IMR-90 (cell line): ENCODE measurements around the gene FNDC3A. TPM values are rescaled to one million over a fixed set of nuclear protein-coding genes. Genes with fewer than 3 reads are reported as not detected.
"Not testable (repeated sequence)": the region's sequence is repeated elsewhere in the genome, so short reads cannot be mapped to it uniquely, and the experiment has no call there.

Experiments
- ATAC-seq: fragments of 200-7000 bp; cut with Tn5 transposase; 2 replicates; pipeline ENCODE4 v1.9.1; 2020; ENCODE audit warnings: low read depth, mild to moderate bottlenecking, moderate library complexity
- BruUV-seq: library from RNA; stranded (reverse); fragments of 400-500 nt; replicated peaks from 2 replicates; lab custom pipeline; 2021; lab: Mats Ljungman, UMichigan
- CTCF ChIA-PET: fragments of 300-600 bp; formaldehyde crosslinking; extraction: SDS; loops from one replicate; lab custom pipeline; 2021; ENCODE audit warnings: antibody characterized with exemption; lab: Yijun Ruan, JAX
- POLR2A ChIA-PET: fragments of 300-600 bp; sonication (Branson Sonifier 250); formaldehyde crosslinking; loops from one replicate; lab custom pipeline; 2022; ENCODE audit warnings: antibody characterized with exemption; ENCODE audit not compliant: unreplicated experiment; lab: Charles Lee
- DNase-seq: peaks from one replicate; pipeline ENCODE4 v3.0.0; 2013
- H2AFZ ChIP-seq: replicated peaks from 2 replicates; pipeline ENCODE3; 2013; ENCODE audit warnings: low read length, mild to moderate bottlenecking; ENCODE audit not compliant: poor library complexity
- H2AK5ac ChIP-seq: 2 replicates; pipeline ENCODE4 v1.6.1; 2013; ENCODE audit warnings: low read depth, low read length, inconsistent platforms
- H2AK9ac ChIP-seq: replicated peaks from 2 replicates; pipeline ENCODE3; 2013; ENCODE audit warnings: mild to moderate bottlenecking, low read depth, low read length, moderate library complexity; ENCODE audit not compliant: poor library complexity
- H2BK120ac ChIP-seq: 2 replicates; pipeline ENCODE4 v1.6.1; 2013; ENCODE audit warnings: low read depth, low read length, inconsistent platforms
- H2BK15ac ChIP-seq: 3 replicates; pipeline ENCODE4 v1.6.1; 2013; ENCODE audit warnings: low read depth, low read length, inconsistent platforms
- H2BK20ac ChIP-seq: 2 replicates; pipeline ENCODE4 v1.6.1; 2013; ENCODE audit warnings: low read depth, mild to moderate bottlenecking, inconsistent platforms, low read length, moderate library complexity
- H2BK5ac ChIP-seq: 2 replicates; pipeline ENCODE4 v1.6.1; 2013; ENCODE audit warnings: mild to moderate bottlenecking, low read depth, low read length, inconsistent platforms; ENCODE audit not compliant: poor library complexity, severe bottlenecking
- H3K14ac ChIP-seq: replicated peaks from 2 replicates; pipeline ENCODE4 v1.6.1; 2013; ENCODE audit warnings: low read depth, low read length, inconsistent platforms
- H3K18ac ChIP-seq: 2 replicates; pipeline ENCODE4 v1.6.1; 2013; ENCODE audit warnings: low read depth, low read length, control low read depth
- H3K23ac ChIP-seq: 2 replicates; pipeline ENCODE4 v1.6.1; 2013; ENCODE audit warnings: low read depth, low read length, inconsistent platforms
- H3K27ac ChIP-seq: 2 replicates; pipeline ENCODE4 v1.5.1; 2013; ENCODE audit warnings: mild to moderate bottlenecking, control low read depth, low read length; ENCODE audit not compliant: insufficient read depth
- H3K27me3 ChIP-seq: 2 replicates; pipeline ENCODE4 v1.6.1; 2013; ENCODE audit warnings: low read length; ENCODE audit not compliant: control insufficient read depth, insufficient read depth
- H3K36me3 ChIP-seq: 2 replicates; pipeline ENCODE4 v1.6.1; 2013; ENCODE audit warnings: low read length, mixed read lengths; ENCODE audit not compliant: control insufficient read depth, insufficient read depth
- H3K4ac ChIP-seq: 2 replicates; pipeline ENCODE4 v1.6.1; 2013; ENCODE audit warnings: low read depth, low read length, inconsistent platforms
- H3K4me1 ChIP-seq: 2 replicates; pipeline ENCODE4 v1.6.1; 2013; ENCODE audit warnings: low read length, mixed read lengths; ENCODE audit not compliant: control insufficient read depth, insufficient read depth
- H3K4me2 ChIP-seq: 2 replicates; pipeline ENCODE4 v1.6.1; 2013; ENCODE audit warnings: low read depth, mild to moderate bottlenecking, control low read depth, low read length, moderate library complexity
- H3K4me3 ChIP-seq: 2 replicates; pipeline ENCODE4 v1.5.1; 2013; ENCODE audit warnings: low read depth, mild to moderate bottlenecking, control low read depth, low read length, moderate library complexity; ENCODE audit not compliant: insufficient read depth
- H3K56ac ChIP-seq: 2 replicates; pipeline ENCODE4 v1.6.1; 2013; ENCODE audit warnings: low read length, inconsistent platforms; ENCODE audit not compliant: insufficient read depth; ENCODE audit errors: extremely low read depth
- H3K79me1 ChIP-seq, 2 experiments: 2 replicates each; pipeline ENCODE4 v1.6.1; 2013; ENCODE audit warnings: low read length in 2 of 2, inconsistent platforms in 1 of 2, low read depth in 1 of 2
- H3K9ac ChIP-seq: 2 replicates; pipeline ENCODE4 v1.6.1; 2013; ENCODE audit warnings: low read depth, low read length, control low read depth
- H3K9me1 ChIP-seq: 2 replicates; pipeline ENCODE4 v1.6.1; 2013; ENCODE audit warnings: low read length, inconsistent platforms; ENCODE audit not compliant: insufficient read depth
- H3K9me3 ChIP-seq: 2 replicates; pipeline ENCODE4 v1.6.1; 2013; ENCODE audit warnings: low read length; ENCODE audit not compliant: control insufficient read depth, insufficient read depth
- H4K20me1 ChIP-seq: 2 replicates; pipeline ENCODE4 v1.6.1; 2013; ENCODE audit warnings: low read length, inconsistent platforms; ENCODE audit not compliant: insufficient read depth
- H4K5ac ChIP-seq: 2 replicates; pipeline ENCODE4 v1.6.1; 2013; ENCODE audit warnings: mild to moderate bottlenecking, low read depth, low read length, control low read depth
- H4K8ac ChIP-seq, 2 experiments: 2 replicates each; pipeline ENCODE4 v1.6.1; 2013; ENCODE audit warnings: low read depth in 2 of 2, low read length in 2 of 2, control low read depth in 1 of 2, inconsistent platforms in 1 of 2
- H4K91ac ChIP-seq: 2 replicates; pipeline ENCODE4 v1.6.1; 2013; ENCODE audit warnings: low read depth, low read length, inconsistent platforms; ENCODE audit not compliant: insufficient read depth
- WGBS, 2 experiments: methylation state at CpG; one replicate each; pipeline versions ENCODE4 v1.1.5 to v1.1.7; 2013; ENCODE audit warnings: missing lambda C conversion rate in 2 of 2; ENCODE audit not compliant: insufficient read length in 1 of 2; ENCODE audit errors: extremely low coverage in 2 of 2; 5-methylcytosine and 5-hydroxymethylcytosine counted together
- dilution Hi-C: fragments of 300-500 bp; cut with HindIII; formaldehyde crosslinking; loops from one replicate; pipeline ENCODE4 v1.14.3; 2018; ENCODE audit warnings: low sequenced_read_pairs; ENCODE audit not compliant: unreplicated experiment
- in situ Hi-C: fragments of 300-500 bp; cut with MboI; formaldehyde crosslinking; loops from 3 replicates; pipeline ENCODE4 v1.14.3; 2019; ENCODE audit warnings: low sequenced_read_pairs, inconsistent platforms, mixed read lengths
- intact Hi-C: fragments of 100-400 bp; cut with micrococcal nuclease; formaldehyde crosslinking; loops from 2 replicates; pipeline ENCODE4 v1.10.0; 2022
- polyA plus RNA-seq, 3 experiments: library from polyadenylated mRNA; depleted of rRNA; stranded (reverse); fragments of >200 nt; gene quantifications; 2 replicates each; pipeline ENCODE4 v1.2.3, GENCODE V29; 2012; ENCODE audit warnings: low replicate concordance in 1 of 3
- total RNA-seq: library from RNA; depleted of rRNA; stranded (reverse); fragments of >200 nt; gene quantifications from 2 replicates; pipeline ENCODE4 v1.2.3, GENCODE V29; 2012

The FNDC3A gene
- total and polyA plus RNA-seq, 2 of the 4 experiments (the other 2 are of a cell fraction): 29.2 to 60.4 TPM

DNA sequence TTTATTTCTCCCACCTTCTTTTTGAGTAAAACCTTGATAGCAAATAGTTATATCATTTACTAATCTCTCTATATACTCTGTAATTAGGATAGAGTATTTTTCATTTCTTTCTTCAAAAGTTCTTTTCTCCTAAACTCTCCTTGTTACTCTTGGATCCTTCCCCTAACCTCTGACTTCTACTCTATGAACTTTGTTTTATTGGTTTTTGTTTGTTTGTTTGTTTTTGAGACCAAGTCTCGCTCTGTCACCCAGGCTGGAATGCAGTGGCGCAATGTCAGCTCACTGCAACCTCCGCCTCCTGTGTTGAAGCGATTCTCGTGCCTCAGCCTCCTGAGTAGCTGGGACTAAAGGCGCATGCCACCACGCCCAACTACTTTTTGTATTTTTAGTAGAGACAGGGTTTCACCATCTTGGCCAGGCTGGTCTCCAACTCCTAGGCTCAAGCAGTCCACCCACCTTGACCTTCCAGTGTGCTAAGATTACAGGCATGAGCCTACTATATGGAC, 161.5 kb downstream of the FNDC3A start:
- H3K27me3 ChIP-seq, dilution Hi-C loops, H2BK120ac ChIP-seq, H4K8ac ChIP-seq, H3K9me3 ChIP-seq, H4K91ac ChIP-seq, H2AK9ac ChIP-seq, CTCF ChIA-PET, DNase-seq, intact Hi-C loops, H3K4me2 ChIP-seq, H3K18ac ChIP-seq, H2BK15ac ChIP-seq, H3K23ac ChIP-seq, H3K9me1 ChIP-seq, BruUV-seq, in situ Hi-C loops, H3K27ac ChIP-seq, H3K14ac ChIP-seq, H2AFZ ChIP-seq, H4K20me1 ChIP-seq, H2BK20ac ChIP-seq, H3K4ac ChIP-seq, H3K4me1 ChIP-seq, H3K9ac ChIP-seq, H3K4me3 ChIP-seq, H3K56ac ChIP-seq, ATAC-seq, H4K5ac ChIP-seq, POLR2A ChIA-PET, H2AK5ac ChIP-seq, H2BK5ac ChIP-seq: not testable (repeated sequence)
- no CpG with 5 or more reads among the region's 7 CpGs for WGBS, 2 experiments
- peaks cover 30% of the 10 kb centered on the region for H3K36me3 ChIP-seq
- peaks cover 17 to 23% of the 10 kb centered on the region in 2 experiments; a peak in 3 of 4 replicates for H3K79me1 ChIP-seq
